Measurements from ENCODE around the gene CD6. TPM values are rescaled to one million over a fixed set of nuclear protein-coding genes. Genes with fewer than 3 reads are reported as not detected.

The CD6 gene
- total and polyA plus RNA-seq, 2 of the 8 experiments (the other 6 are each of a cell fraction or from before 2014, with no cell fraction given), result 0.03 TPM; not detected in 1

DNA sequence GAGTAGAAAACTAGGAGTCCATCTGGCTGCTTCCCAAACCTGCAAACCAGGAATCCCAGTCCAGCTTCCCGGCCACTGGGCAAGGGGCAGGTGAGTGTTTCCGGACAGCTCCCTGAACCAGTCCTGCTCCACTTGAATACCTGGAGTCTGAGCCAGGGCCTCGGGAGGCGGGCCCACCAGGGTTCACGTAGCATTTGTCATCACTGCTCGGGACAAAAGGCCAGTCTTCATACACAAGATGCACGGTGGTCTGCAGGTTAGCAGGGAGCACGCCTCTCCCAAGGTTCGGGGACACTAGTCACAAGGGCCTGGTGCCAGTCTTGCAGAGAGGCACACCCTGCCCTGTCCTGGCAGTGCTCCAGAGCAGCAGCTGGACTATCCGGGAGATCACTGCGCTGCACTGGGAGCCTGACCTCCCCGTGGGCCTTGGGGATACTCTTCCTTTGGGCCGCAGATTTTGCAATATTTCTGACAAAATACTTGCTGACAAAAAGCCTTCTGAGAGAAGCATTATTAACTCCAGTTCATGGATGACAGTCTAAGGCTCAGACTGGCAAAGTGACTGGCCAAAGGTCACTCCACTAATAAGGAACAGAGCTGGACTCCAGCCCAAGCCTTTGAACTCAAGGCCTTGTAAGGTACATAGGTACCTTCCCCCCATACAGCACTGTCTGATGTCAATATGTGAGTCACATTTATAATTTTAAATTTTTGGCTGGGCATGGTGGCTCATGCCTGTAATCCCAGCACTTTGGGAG lies 25.1 kb downstream of the CD6 start:
- Histone ChIP-seq H3K4me2 (ENCODE audit: insufficient read depth in 1 of 2, low read depth in 2 of 2, low read length in 2 of 2) (no peak overlapping the region), H3K27me3 (replicated peaks in 1 of 4; ENCODE audit: control insufficient read depth in 3 of 4, extremely low read depth in 1 of 4, insufficient read depth in 3 of 4, low read length in 3 of 4) (peaks cover 0 to 3% (median 0%) of the 10 kb centered on the region in 4 experiments; a peak in 3 of 7 replicates), H2BK20ac (ENCODE audit: low read length) (no peak overlapping the region), H3K9ac (replicated peaks in 1 of 4; ENCODE audit: extremely low read depth in 1 of 4, low read depth in 3 of 4, low read length in 3 of 4) (no peak overlapping the region), H3K9me3 (ENCODE audit: insufficient read depth in 2 of 2, low read depth in 1 of 2, low read length in 1 of 2) (no peaks in the 10 kb centered on the region), H3K4me3 (ENCODE audit: extremely low read depth in 1 of 4, insufficient read depth in 2 of 4, low read depth in 3 of 4, low read length in 4 of 4) (no peak overlapping the region), H2BK15ac (ENCODE audit: low read length) (no peak overlapping the region), H3K36me3 (ENCODE audit: control insufficient read depth in 2 of 4, insufficient read depth in 4 of 4, low read length in 3 of 4) (no peaks in the 10 kb centered on the region), H3K4me1 (replicated peaks in 1 of 4; ENCODE audit: control insufficient read depth in 3 of 4, insufficient read depth in 4 of 4, low read length in 3 of 4) (no peaks in the 10 kb centered on the region), H3K56ac (replicated peaks; ENCODE audit: insufficient read length, low read depth, low read length) (no peak overlapping the region), H3K23ac (ENCODE audit: insufficient read length) (no peak overlapping the region), H2BK12ac (ENCODE audit: low read depth, low read length) (no peak overlapping the region), H4K8ac (ENCODE audit: extremely low read depth, insufficient read depth, low read length) (no peak overlapping the region), H3K23me2 (ENCODE audit: low read depth, low read length) (no peaks in the 10 kb centered on the region), H4K20me1 (replicated peaks in 1 of 2; ENCODE audit: control insufficient read depth in 1 of 2, insufficient read depth in 2 of 2, low read length in 2 of 2) (peaks cover 0 to 3% of the 10 kb centered on the region in 2 experiments), H3K18ac (ENCODE audit: extremely low read depth, low read length) (no peak overlapping the region), H3K79me1 (ENCODE audit: low read depth, low read length) (no peaks in the 10 kb centered on the region), H3K4ac (replicated peaks; ENCODE audit: insufficient read length, low read depth, low read length) (no peak overlapping the region), H3K14ac (ENCODE audit: insufficient read length) (no peak overlapping the region), H2BK5ac (ENCODE audit: low read depth, low read length) (no peak overlapping the region), H3K27ac (ENCODE audit: low read depth, low read length) (no peak overlapping the region), H2AK5ac (ENCODE audit: low read depth, low read length) (no peak overlapping the region), H4K5ac (ENCODE audit: insufficient read length, low read depth, low read length) (no peak overlapping the region), H4K91ac (replicated peaks; ENCODE audit: insufficient read length, low read length) (no peak overlapping the region), H2AFZ (ENCODE audit: low read length) (no peak overlapping the region), H3K79me2 (ENCODE audit: control insufficient read depth in 1 of 2, insufficient read depth in 2 of 2, low read length in 2 of 2) (no peaks in the 10 kb centered on the region), H2BK120ac (replicated peaks; ENCODE audit: low read depth, low read length) (no peak overlapping the region)
- ChIA-PET CTCF (ENCODE audit: partially characterized antibody) (interaction anchor here (0.7 to 0.9 kb wide), 2 partner anchors 60 to 190 kb away, joined by 3 read pairs; no protein-coding TSS in a partner anchor), POLR2A (ENCODE audit: partially characterized antibody) (no interaction called here)
- DNase-seq (ENCODE audit: low read depth in 1 of 2, low spot score in 2 of 2), result no peak
- no peak for FAIRE-seq
- WGBS, 2 experiments (ENCODE audit: extremely low coverage in 1 of 2, insufficient coverage in 1 of 2, insufficient read length in 1 of 2, insufficient replicate concordance in 2 of 2, low coverage in 1 of 2, low lambda C conversion rate in 2 of 2, missing lambda C conversion rate in 1 of 2), result 89% methylated on average over 13 of the region's 13 CpGs; no CpG with 5 or more reads in 1 of the 2 experiments
- TF ChIP-seq JUND (IDR thresholded peaks at IDR 0.05; ENCODE audit: low read length) (no peak), CHD2 (IDR thresholded peaks at IDR 0.05; ENCODE audit: low read length) (no peak), ASH2L (IDR thresholded peaks at IDR 0.05; ENCODE audit: low read length) (no peak)

Measured in H1 (cell line).